Cardiac fibroblast (primary cell): Measurements from ENCODE around the gene C11orf91.
A peak's percentile ranks its signal among the peaks of the same experiment; 100 is the strongest.
"Not testable (repeated sequence)": the region's sequence is repeated elsewhere in the genome, so short reads cannot be mapped to it uniquely, and the experiment has no call there.

ENCODE experiments used
- DNase-seq, 2 donors: peaks; one replicate each; pipeline versions ENCODE4 v3.0.0 to v3.0.0-alpha.2; 2010; ENCODE audit warnings: low read depth in 2 of 2
- H3K4me3 ChIP-seq, 2 donors: replicated peaks in 1 of 2; 1 replicate in 1 of 2; 2 replicates in 1 of 2; pipeline ENCODE4 v1.5.1; 2011; ENCODE audit warnings: low read depth in 2 of 2, low read length in 2 of 2, mild to moderate bottlenecking in 2 of 2, moderate library complexity in 1 of 2
- TF ChIP-seq, protein P1 (sequence below): IDR thresholded peaks from one replicate; pipeline ENCODE4 v1.5.1; 2011; ENCODE audit warnings: low read depth, mild to moderate bottlenecking, low read length, inconsistent platforms

The C11orf91 gene

DNA sequence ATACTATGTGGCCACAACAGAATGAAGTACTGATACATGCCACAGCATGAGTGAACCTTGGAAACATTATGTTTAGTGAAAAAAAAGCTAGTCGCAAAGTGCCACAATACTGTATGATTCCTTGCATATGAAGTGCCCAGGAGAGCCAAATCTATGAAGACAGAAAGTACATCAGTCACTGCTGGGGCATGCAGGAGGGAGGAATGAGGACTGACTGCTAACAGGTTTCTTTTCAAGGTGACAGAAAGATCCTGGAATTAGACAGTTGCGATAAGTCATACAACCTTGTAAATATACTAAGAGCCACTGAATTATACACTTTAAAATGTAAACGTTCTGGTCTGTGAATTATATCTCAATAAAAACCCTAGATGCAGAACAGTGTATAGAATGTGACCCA, 11.8 kb upstream of the C11orf91 start:
- H3K4me3 ChIP-seq: no peak overlapping the region
- no peak for DNase-seq
- TF ChIP-seq, protein P1, sequence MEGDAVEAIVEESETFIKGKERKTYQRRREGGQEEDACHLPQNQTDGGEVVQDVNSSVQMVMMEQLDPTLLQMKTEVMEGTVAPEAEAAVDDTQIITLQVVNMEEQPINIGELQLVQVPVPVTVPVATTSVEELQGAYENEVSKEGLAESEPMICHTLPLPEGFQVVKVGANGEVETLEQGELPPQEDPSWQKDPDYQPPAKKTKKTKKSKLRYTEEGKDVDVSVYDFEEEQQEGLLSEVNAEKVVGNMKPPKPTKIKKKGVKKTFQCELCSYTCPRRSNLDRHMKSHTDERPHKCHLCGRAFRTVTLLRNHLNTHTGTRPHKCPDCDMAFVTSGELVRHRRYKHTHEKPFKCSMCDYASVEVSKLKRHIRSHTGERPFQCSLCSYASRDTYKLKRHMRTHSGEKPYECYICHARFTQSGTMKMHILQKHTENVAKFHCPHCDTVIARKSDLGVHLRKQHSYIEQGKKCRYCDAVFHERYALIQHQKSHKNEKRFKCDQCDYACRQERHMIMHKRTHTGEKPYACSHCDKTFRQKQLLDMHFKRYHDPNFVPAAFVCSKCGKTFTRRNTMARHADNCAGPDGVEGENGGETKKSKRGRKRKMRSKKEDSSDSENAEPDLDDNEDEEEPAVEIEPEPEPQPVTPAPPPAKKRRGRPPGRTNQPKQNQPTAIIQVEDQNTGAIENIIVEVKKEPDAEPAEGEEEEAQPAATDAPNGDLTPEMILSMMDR: no peak

DNA sequence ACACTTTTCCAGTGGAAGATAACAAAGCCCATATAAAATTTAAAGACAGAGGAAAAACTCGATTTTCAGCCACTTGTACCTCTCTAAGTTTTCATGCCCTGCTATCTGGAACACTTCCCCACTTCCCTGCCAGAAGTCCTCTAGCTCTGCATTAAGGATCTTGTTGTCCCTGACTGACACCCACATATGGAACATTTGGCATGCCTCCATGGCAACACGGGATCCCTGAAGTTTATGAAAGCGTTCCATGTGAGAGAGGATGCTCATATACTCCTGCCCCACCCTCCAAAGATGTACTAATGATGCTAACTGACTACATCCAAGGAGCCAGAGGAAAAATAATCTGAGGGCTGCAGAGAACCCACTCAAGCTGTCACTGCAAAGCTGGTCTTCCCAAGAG, 8.8 kb upstream of the C11orf91 start:
- peak in 1 of 2 donors; percentile 8 for DNase-seq
- H3K4me3 ChIP-seq: no peak overlapping the region
- TF ChIP-seq, protein P1: no peak

DNA sequence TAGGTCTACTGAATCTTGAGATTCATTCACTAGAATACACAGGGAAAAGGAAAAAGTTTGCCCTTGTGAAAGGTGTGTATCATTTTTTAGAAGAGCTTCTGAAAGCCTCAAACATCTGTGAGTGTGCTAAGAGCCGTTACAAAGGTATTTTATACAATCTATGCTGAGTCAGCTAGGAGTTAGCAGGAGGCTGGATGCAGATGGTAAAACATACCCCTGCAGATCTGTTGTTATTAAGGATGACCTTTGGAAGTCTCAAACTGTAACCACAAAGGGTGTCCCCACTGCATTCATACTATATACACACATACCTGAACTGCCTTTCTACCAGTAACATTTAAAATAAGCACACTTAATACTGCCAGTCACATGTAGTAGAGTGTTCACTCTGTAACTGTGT, 8.4 kb upstream of the C11orf91 start:
- H3K4me3 ChIP-seq: no peak overlapping the region
- TF ChIP-seq, protein P1: no peak
- DNase-seq: no peak

DNA sequence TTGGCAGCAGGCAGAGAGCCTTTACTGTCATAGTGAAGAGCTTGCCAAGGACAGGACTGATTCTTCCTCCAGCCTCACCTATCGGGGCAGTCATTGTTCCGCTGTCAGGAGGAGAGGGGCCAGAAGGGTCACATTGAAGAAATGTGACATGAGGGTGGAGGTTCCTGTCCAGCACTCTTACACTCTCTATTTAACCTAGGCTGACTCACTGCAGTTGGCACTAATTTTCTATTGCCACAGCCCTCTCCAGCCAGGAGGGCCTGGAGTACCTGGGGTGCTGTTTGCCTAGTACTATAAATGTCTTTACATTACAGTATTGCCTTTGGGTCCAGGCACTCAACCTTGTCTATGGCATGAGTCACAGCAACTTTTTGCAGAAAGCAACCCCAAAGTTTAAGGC, 7.2 kb upstream of the C11orf91 start:
- DNase-seq: peak in 1 of 2 donors; percentile 43
- H3K4me3 ChIP-seq: not testable (repeated sequence)

DNA sequence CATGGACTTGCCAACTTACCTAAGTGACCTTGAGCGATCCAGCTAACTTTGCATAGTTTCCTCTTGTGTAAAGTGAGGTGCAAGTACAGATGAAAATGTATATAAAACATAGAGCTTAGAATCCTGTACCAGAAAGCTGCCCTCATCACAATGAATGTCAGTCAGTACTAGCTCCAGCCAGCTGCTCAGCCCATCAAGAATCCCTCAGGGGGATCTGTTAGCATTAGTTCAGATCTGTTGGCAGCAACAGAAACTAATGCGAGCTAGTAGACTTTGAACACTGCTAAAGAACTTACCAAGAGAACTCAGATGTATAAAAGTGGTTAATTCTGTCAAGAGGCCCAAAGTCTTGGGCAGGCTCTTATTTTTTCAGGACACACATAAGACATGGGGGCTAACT, 6.3 kb upstream of the C11orf91 start:
- TF ChIP-seq, protein P1: no peak
- DNase-seq: no peak
- no peak overlapping the region for H3K4me3 ChIP-seq

DNA sequence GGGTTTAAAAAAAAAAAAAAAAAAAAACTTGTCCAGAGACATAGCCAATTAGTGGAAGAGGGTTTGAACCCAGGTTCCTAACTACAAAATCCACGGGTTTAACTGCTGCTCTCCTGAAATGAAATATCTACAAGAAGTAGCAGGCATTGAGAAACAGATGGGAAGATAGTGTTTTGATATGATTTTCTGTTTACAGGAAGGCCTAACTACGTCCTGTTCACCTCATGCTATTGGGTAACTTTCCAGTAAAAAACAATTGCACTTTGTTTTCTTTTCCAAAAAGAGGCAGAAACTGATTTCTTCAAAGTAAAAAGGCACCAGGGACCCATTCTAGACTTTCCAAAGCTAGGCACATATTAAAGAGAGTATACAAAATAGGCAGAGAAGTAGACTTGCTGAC, 5.9 kb upstream of the C11orf91 start:
- TF ChIP-seq, protein P1: no peak
- H3K4me3 ChIP-seq: no peak overlapping the region
- DNase-seq: peak; percentile 57 to 63

DNA sequence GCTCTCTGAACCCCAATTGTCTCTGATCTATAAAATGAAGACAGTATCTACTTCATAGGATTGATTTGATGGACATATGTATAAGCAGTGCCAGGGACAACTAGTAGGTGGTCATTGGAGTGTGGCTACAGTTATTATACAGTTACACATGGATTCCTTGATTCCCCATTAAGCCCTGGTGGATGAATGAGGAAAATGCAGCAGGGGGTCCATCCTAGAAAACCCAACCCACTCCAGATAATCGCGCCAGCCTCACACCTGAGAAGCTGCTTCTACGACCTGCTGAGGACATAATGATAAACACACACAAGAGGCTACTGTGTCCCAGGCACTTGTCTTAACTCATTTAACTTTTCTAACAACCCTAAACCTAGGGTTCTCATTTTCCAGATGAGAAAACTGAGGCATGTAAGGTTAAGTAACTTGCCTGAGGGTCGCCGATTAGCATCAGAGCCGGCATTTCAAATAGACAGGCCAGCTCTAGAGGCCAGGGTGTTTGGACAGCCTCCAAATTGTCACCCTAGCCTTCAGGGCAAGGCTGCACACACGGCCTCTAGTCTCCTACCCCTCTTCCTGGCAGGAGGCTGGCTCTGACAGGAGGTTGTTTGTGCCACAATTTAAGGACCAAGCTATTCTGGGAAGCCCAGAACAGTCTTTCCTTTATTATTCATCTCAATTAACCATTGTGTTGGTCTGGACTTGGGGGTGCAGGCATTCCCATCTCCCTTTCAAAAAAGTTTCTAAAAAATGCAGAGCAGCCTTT, 3.8 kb upstream of the C11orf91 start:
- DNase-seq: peak in 1 of 2 donors; percentile 29
- TF ChIP-seq, protein P1: peak; percentile 27
- H3K4me3 ChIP-seq: no peak overlapping the region
